ENCODE measurements around the gene DPYSL3. TPM values are rescaled to one million over a fixed set of nuclear protein-coding genes. Genes with fewer than 3 reads are reported as not detected.

Gene DPYSL3
- total RNA-seq (2014; rRNA removed; shearing (Covaris generic)) (34.3 and 42.8 TPM in 2 replicates), polyA plus RNA-seq (2016; fragmentation: Nextera tagmentation; extraction: Ambion mirVana) (8.8 and 9.2 TPM in 2 replicates)

- TF ChIP-seq EZH2phosphoT487 (IDR thresholded peaks at IDR 0.05; ENCODE audit: insufficient read depth, low read depth) (no peak), EZH2 (IDR thresholded peaks at IDR 0.05; ENCODE audit: insufficient read depth, poor library complexity, severe bottlenecking) (no peak)
- Histone ChIP-seq H3K9me2 (ENCODE audit: insufficient read depth) (no peaks in the 10 kb centered on the region), H3K27me3 (replicated peaks; ENCODE audit: insufficient read depth) (no peaks in the 10 kb centered on the region), H2AFZ (peak within 1 kb of the TSS; percentile 87), H3K9ac (peak within 1 kb of the TSS; percentile 85), H3K79me2 (ENCODE audit: insufficient read depth) (peaks cover 39% of the 10 kb centered on the region), H4K20me1 (ENCODE audit: insufficient read depth) (no peaks in the 10 kb centered on the region), H3F3A (ENCODE audit: insufficient read depth) (peaks cover 21% of the 10 kb centered on the region), H3K9me3 (ENCODE audit: low read depth) (no peaks in the 10 kb centered on the region), H3K4me3 (peak within 1 kb of the TSS; percentile 86), H3K27ac (peak within 1 kb of the TSS; percentile 50), H3K36me3 (ENCODE audit: low read depth) (no peaks in the 10 kb centered on the region), H3K4me2 (ENCODE audit: unreplicated experiment) (peak within 1 kb of the TSS; percentile 90), H3K4me1 (ENCODE audit: insufficient read depth) (peaks cover 14% of the 10 kb centered on the region; the same call in 1 of the 2 replicates)
- in situ Hi-C loops (cut with MboI) = no loop called here
- WGBS, 2 experiments (ENCODE audit: low coverage in 1 of 2, low lambda C conversion rate in 2 of 2, missing lambda C conversion rate in 2 of 2) = 1% methylated on average over 36 to 38 of the region's 66 CpGs
- DNase-seq = peak; percentile 91
Measured at GRCh38 chr5:147509710-147510651, at the start of gene DPYSL3. TSS of gene DPYSL3 (minus strand) at chr5:147510068. CDS start at chr5:147509858, 210 bp downstream.

DNA sequence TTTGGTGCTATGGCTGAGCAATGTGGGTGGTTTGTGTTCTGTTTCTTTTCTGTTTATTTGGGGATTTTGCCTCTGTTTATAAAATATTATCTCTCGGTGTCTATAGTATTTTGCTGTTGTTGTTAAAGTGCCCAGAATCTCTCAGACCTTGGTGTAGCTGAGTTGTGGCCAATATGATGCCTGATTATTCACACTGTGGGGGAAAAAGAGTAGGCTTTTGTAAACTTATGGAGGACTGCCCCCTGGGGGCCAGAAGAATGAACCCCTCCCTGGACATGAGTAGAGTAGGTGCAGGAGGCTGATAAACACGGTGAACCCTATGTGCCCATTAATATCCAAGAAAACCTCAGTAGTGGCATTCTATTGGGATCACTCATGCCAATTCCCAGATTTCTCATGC is 49.0 kb upstream of the DPYSL3 start:
- no peaks in the 10 kb centered on the region for H3K9me2 ChIP-seq (ENCODE audit: insufficient read depth)
- no peak for TF ChIP-seq EZH2 (IDR thresholded peaks at IDR 0.05; ENCODE audit: insufficient read depth, poor library complexity, severe bottlenecking)
- TF ChIP-seq EZH2phosphoT487 (IDR thresholded peaks at IDR 0.05; ENCODE audit: insufficient read depth, low read depth) = no peak
- peak; percentile 87 for DNase-seq
- no peaks in the 10 kb centered on the region for H3K36me3 ChIP-seq (ENCODE audit: low read depth)
- no peak overlapping the region for H3K4me3 ChIP-seq
- no peaks in the 10 kb centered on the region for H3K79me2 ChIP-seq (ENCODE audit: insufficient read depth)
- 0 to 3% methylated on average over 2 of the region's 2 CpGs for WGBS, 2 experiments (ENCODE audit: low coverage in 1 of 2, low lambda C conversion rate in 2 of 2, missing lambda C conversion rate in 2 of 2)
- no peaks in the 10 kb centered on the region for H3K9me3 ChIP-seq (ENCODE audit: low read depth)
- H2AFZ ChIP-seq = no peak overlapping the region
- H4K20me1 ChIP-seq (ENCODE audit: insufficient read depth) = no peaks in the 10 kb centered on the region
- no peak overlapping the region for H3K4me2 ChIP-seq (ENCODE audit: unreplicated experiment)
- H3K27me3 ChIP-seq (replicated peaks; ENCODE audit: insufficient read depth) = 0 out of 2 replicates have a peak, but pooled peaks cover 4% of the 10 kb centered on the region
- peaks cover 10% of the 10 kb centered on the region for H3F3A ChIP-seq (ENCODE audit: insufficient read depth)
- peaks cover 15% of the 10 kb centered on the region for H3K4me1 ChIP-seq (ENCODE audit: insufficient read depth)
- in situ Hi-C loops (cut with MboI) = loop anchor here (5.0 to 25.0 kb wide), 3 partner anchors 107 to 1022 kb away; no protein-coding TSS in a partner anchor
- no peak overlapping the region for H3K27ac ChIP-seq
- no peak overlapping the region for H3K9ac ChIP-seq

- no peak overlapping the region for H3K4me3 ChIP-seq
- no peak overlapping the region for H3K4me2 ChIP-seq (ENCODE audit: unreplicated experiment)
- H4K20me1 ChIP-seq (ENCODE audit: insufficient read depth) = no peaks in the 10 kb centered on the region
- H3K27ac ChIP-seq = no peak overlapping the region
- H3K9me2 ChIP-seq (ENCODE audit: insufficient read depth) = no peaks in the 10 kb centered on the region
- no peak overlapping the region for H3K9ac ChIP-seq
- 0 out of 2 replicates have a peak, but pooled peaks cover 4% of the 10 kb centered on the region for H3K27me3 ChIP-seq (replicated peaks; ENCODE audit: insufficient read depth)
- H3F3A ChIP-seq (ENCODE audit: insufficient read depth) = peaks cover 17% of the 10 kb centered on the region
- no peaks in the 10 kb centered on the region for H3K36me3 ChIP-seq (ENCODE audit: low read depth)
- H2AFZ ChIP-seq = no peak overlapping the region
- peaks cover 20% of the 10 kb centered on the region for H3K4me1 ChIP-seq (ENCODE audit: insufficient read depth)
- TF ChIP-seq EZH2 (IDR thresholded peaks at IDR 0.05; ENCODE audit: insufficient read depth, poor library complexity, severe bottlenecking) = no peak
- TF ChIP-seq EZH2phosphoT487 (IDR thresholded peaks at IDR 0.05; ENCODE audit: insufficient read depth, low read depth) = no peak
- peak; percentile 33 for DNase-seq
- in situ Hi-C loops (cut with MboI) = loop anchor here (5.0 to 25.0 kb wide), 3 partner anchors 106 to 1021 kb away; no protein-coding TSS in a partner anchor
- H3K79me2 ChIP-seq (ENCODE audit: insufficient read depth) = no peaks in the 10 kb centered on the region
- 79 to 85% methylated on average over 8 of the region's 8 CpGs for WGBS, 2 experiments (ENCODE audit: low coverage in 1 of 2, low lambda C conversion rate in 2 of 2, missing lambda C conversion rate in 2 of 2)
- no peaks in the 10 kb centered on the region for H3K9me3 ChIP-seq (ENCODE audit: low read depth)
Measured at GRCh38 chr5:147557876-147558745, 48.2 kb upstream of the DPYSL3 start.

GRCh38 chr5:147555176-147555575 is 45.3 kb upstream of the DPYSL3 start:
- Histone ChIP-seq H3K4me2 (ENCODE audit: unreplicated experiment) (peak overlapping the region; percentile 79), H3K9me2 (ENCODE audit: insufficient read depth) (no peaks in the 10 kb centered on the region), H3K36me3 (ENCODE audit: low read depth) (no peaks in the 10 kb centered on the region), H4K20me1 (ENCODE audit: insufficient read depth) (no peaks in the 10 kb centered on the region), H3F3A (ENCODE audit: insufficient read depth) (peaks cover 17% of the 10 kb centered on the region), H3K4me3 (no peak overlapping the region), H2AFZ (peak overlapping the region; percentile 66; the same call in 1 of the 2 replicates), H3K27ac (peak overlapping the region; percentile 86), H3K27me3 (replicated peaks; ENCODE audit: insufficient read depth) (0 out of 2 replicates have a peak, but pooled peaks cover 2% of the 10 kb centered on the region), H3K9me3 (ENCODE audit: low read depth) (no peaks in the 10 kb centered on the region), H3K4me1 (ENCODE audit: insufficient read depth) (peaks cover 20% of the 10 kb centered on the region), H3K79me2 (ENCODE audit: insufficient read depth) (no peaks in the 10 kb centered on the region), H3K9ac (peak overlapping the region; percentile 79)
- in situ Hi-C loops (cut with MboI) = loop anchor here (5.0 to 25.0 kb wide), 3 partner anchors 103 to 1018 kb away; no protein-coding TSS in a partner anchor
- 98% methylated on average over 7 of the region's 7 CpGs for WGBS, 2 experiments (ENCODE audit: low coverage in 1 of 2, low lambda C conversion rate in 2 of 2, missing lambda C conversion rate in 2 of 2)
- TF ChIP-seq EZH2phosphoT487 (IDR thresholded peaks at IDR 0.05; ENCODE audit: insufficient read depth, low read depth) (no peak), EZH2 (IDR thresholded peaks at IDR 0.05; ENCODE audit: insufficient read depth, poor library complexity, severe bottlenecking) (no peak)
- DNase-seq = no peak
